Omental fat pad (tissue), 4 donors: Measurements from ENCODE around the gene FBLN5. TPM values are rescaled to one million over a fixed set of nuclear protein-coding genes. Genes with fewer than 3 reads are reported as not detected.

ENCODE experiments used
- ATAC-seq: fragments of 150-250 bp; one replicate; pipeline ENCODE4 v1.9.1; 2016; ENCODE audit warnings: mild to moderate bottlenecking, moderate library complexity; ENCODE audit not compliant: low FRiP score
- DNase-seq: peaks from one replicate; pipeline ENCODE4 v3.0.0-alpha.2; 2019; ENCODE audit warnings: low spot score
- total RNA-seq, 4 donors: library from RNA; depleted of rRNA; stranded (reverse); fragments of >200 nt; gene quantifications; one replicate each; pipeline ENCODE4 v1.1.0, GENCODE V29; 2016
- TF ChIP-seq, protein P1 (sequence below), 3 donors: fragments of 450-650 bp; IDR thresholded peaks; one replicate each; pipeline ENCODE4 v1.5.1; 2016 to 2017; ENCODE audit warnings: antibody characterized with exemption in 3 of 3, mild to moderate bottlenecking in 3 of 3, moderate library complexity in 2 of 3

Gene FBLN5
- total RNA-seq, 4 donors from 2014 or later = 119 to 282 (median 171) TPM

DNA sequence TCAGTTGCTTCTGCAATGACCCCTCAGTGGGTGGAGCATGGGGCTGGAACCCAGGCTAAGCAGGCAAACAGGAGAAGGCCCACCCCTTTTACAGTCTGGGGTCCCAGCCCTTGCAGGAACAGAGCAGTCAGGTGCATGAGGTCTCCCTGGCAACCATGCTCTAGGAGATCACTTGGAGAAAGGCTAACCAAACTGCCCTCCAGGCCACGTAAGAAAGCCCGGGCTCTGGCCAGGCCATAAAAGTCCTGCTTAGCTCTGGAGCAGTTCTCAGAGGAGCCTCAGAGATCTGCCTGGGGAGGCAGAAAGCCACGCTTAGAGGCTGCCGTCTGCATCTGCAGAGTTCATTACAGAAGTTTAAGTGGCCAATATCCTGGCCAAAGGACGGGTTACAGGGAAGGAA is 65.1 kb downstream of the FBLN5 start:
- DNase-seq (no peak), ATAC-seq (no peak)
- TF ChIP-seq, protein P1, sequence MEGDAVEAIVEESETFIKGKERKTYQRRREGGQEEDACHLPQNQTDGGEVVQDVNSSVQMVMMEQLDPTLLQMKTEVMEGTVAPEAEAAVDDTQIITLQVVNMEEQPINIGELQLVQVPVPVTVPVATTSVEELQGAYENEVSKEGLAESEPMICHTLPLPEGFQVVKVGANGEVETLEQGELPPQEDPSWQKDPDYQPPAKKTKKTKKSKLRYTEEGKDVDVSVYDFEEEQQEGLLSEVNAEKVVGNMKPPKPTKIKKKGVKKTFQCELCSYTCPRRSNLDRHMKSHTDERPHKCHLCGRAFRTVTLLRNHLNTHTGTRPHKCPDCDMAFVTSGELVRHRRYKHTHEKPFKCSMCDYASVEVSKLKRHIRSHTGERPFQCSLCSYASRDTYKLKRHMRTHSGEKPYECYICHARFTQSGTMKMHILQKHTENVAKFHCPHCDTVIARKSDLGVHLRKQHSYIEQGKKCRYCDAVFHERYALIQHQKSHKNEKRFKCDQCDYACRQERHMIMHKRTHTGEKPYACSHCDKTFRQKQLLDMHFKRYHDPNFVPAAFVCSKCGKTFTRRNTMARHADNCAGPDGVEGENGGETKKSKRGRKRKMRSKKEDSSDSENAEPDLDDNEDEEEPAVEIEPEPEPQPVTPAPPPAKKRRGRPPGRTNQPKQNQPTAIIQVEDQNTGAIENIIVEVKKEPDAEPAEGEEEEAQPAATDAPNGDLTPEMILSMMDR (IDR thresholded peaks at IDR 0.05) = no peak

DNA sequence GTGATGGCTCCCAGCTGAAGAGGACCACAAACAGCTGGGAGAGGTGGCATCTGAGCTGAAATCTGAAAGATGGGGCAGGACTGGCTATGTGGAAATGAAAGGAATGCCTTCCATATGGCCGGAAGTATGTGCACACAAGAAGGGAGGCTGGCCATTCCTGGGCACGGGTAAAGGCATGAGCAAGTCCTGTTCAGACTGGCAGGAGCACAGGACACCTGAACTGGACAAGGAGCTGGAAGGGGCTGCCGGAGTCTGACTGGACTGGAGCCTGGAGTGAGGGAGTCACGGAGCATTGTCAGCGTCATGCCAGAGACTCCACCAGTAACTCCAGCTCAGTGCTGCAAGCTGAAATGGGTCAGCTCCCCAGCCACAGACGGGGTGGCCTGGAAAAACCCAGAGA is 68.3 kb downstream of the FBLN5 start:
- TF ChIP-seq, protein P1 (IDR thresholded peaks at IDR 0.05) = no peak
- DNase-seq (no peak), ATAC-seq (no peak)

DNA sequence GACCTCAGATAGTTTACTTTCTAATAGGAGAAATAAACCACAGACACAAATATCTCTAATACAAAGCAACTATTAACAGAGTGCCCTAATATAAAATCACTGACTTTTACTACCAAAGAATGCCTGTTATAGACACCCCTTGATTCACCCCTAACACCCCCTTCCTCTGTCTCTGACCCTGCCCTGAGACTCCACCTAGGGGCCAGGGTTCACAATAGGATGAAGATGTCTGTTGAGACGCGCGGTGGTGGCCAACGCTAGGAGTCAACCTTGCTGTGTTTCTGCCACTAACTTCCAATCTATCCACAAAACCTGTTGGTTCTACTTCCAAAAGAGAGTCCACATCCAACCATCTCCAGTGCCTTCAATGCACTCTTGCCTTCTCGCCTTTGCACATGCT is 69.2 kb downstream of the FBLN5 start:
- ATAC-seq (no peak), DNase-seq (no peak)
- TF ChIP-seq, protein P1 (IDR thresholded peaks at IDR 0.05) = no peak

DNA sequence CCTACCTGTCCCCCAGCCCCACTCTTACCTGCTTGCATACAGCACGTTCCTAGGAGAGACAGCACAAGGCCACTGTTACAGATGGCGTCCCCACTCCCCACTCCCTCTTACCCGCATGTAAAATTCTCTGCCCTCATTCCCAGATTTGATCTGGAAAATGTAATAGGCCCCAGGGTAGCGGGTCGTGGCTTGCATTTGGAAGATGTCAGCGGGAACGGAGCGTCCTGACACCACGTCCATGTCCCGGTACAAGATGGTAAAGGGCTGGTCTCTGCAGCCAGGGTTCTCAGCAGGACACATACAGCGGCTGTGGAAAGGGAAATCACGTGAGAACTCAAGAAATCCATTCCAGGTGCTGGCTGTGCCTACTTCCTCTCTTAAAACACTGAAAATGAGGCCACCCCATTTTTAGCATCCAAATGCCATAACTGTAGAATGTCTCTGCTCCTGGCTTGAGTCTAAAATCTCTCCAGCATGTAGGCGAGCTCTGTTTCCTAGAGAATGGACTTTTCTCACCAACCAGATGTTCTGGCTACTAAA is 70.0 kb downstream of the FBLN5 start:
- TF ChIP-seq, protein P1 (IDR thresholded peaks at IDR 0.05) = no peak
- no peak for ATAC-seq
- DNase-seq = no peak

DNA sequence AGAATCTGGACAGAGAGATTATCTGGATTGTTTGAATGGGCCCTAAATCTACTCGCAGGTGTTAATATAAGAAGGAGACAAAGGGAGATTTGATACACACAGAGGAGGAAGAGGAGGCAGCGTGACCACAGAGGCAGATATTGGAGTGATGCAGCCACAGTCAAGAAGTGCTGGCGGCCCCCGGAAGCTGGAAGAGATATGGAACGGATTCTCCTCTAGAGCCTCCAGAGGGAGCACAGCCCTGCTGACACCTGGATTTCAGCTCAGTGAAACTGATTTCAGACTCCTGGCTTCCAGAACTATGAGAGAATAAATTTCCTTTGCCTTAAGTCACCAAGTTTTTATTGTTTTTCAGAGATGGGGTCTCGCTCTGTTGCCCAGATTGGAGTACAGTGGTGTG is 71.0 kb downstream of the FBLN5 start:
- TF ChIP-seq, protein P1 (IDR thresholded peaks at IDR 0.05) = no peak
- no peak for ATAC-seq
- no peak for DNase-seq

DNA sequence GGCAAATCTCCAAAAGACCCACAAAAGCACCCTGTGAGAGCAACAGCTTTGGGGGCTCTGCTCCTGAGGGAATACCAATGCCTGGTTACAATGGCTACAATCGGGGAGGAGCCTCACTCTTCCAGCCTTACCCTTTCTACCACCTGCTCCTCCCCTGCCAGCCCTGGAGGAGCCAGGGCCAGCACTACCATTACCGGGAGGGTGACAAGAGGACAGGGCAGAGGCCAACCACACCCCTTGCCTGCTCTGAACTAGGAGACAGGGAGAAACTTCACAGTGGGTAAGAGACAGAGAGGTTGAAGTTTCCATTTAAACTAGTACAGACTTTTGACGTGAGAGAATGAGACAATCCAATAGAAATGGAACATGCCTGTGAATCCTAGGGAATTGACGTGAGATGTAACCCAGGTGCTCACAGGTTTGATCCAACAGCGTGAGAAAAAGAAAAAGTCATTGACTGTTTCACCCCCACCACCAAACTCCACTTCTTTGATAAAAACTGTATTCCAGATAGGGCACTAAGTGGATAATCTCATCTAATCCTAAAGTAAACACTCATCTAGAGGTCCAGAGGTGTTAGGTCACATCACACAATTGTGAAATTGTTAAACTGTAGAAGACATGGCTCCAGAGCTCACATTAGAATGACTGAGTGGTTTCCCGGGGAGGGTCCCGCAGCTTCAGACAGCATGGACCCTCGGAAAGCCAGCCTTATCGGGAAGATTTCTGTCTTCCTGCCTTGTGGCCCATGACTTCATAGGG is 71.8 kb downstream of the FBLN5 start:
- DNase-seq (no peak), ATAC-seq (no peak)
- TF ChIP-seq, protein P1 (IDR thresholded peaks at IDR 0.05) = no peak
